Measurements from ENCODE around the gene MSI2.
"Not testable (repeated sequence)": the region's sequence is repeated elsewhere in the genome, so short reads cannot be mapped to it uniquely, and the experiment has no call there.

The MSI2 gene

DNA sequence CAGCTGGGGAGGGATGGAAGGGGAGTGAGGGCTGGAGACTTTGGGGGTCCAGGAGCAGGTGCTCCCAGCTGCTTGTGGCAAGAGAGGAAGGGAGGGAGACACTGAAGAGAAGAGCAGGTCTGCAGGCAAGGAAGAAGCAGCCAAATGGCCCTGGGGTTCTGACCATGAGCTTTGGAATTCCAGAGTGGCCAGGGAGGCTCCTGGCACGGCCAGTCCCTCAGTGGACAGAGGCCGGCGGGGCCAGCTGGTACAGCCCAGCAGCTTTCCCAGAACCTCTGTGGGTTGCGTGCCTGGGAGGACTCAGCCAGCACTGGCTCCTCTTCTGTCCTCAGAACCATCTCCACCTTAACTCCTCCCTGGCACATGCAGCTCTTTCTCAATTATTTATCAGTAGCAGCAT is 233.0 kb downstream of the MSI2 start:
- no peak for DNase-seq

DNA sequence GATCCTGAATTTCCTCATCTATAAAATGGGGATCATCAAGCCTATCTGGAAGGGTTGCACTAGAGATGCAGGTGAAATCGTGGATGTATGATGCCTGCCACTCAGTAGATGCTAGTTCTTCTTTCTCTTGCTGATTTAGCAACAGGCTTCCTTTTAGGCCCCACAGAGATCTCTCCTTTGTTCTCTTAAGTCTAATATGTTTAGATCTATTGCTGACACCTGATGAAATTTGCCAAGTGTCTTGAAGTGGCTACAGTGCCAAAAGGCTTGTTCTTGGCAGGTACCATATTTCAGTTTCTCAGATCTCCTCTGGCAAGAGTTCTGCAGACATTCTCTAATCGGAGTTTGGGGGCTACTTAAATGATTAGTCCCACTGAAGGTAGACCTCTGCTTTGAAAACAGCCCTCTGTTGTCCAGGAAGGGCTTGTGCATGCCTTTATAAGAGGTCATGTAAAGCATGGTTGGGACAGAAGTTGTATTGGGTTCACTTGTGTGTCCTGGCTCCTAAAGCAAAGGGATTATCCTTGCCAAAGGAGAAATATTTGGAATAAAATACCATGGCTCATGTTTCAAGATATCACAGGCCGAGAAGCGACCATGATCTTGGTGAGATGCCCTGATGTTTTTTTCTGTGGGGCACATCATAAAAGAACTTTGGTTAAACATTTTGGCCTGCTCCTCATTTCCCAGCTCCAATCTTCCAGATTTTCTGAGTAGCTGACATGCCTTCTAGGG is 234.0 kb downstream of the MSI2 start:
- DNase-seq: no peak

GRCh38 chr17:57490890-57491289 is 234.6 kb downstream of the MSI2 start:
- no peak for DNase-seq

DNA sequence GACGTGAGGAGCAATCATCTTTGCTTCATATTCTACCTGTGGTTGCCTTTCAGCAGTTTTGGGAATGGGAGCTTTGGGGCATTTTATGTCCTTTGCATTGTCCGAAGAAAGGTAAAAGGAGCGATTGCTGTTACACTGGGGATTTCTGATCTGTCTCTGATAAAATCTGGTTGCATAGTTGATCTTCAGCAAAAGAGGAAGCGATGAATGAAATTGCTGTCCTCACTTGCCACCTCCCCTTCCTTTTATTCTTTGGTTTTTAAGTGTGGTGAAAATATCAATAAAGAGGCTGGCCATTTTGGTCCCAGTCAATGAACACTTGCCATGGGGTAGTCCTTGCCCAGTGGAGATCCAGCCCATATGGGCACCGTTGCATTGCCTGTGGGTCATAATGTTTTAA is 236.8 kb downstream of the MSI2 start:
- no peak for DNase-seq

GRCh38 chr17:57493625-57494024 is 237.3 kb downstream of the MSI2 start:
- DNase-seq: no peak

DNA sequence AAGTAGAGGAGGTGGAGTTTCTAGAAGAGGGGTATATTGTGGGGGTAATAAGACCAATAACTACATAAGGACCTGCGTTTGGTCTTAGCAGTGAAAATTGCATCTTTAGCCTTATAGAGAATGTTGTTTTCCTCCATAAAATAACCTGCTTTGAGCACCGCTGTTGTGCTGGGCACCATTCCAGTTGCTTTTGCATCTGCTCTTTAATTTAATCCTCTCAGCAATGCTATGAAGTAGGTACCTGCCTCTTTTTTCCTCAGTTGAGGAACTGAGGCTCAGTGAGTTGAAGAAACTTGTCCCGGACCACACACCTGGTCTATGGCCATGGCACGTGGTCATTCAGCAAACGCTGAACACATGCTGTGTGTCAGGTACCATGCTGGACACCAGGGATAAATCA is 238.1 kb downstream of the MSI2 start:
- no peak for DNase-seq

DNA sequence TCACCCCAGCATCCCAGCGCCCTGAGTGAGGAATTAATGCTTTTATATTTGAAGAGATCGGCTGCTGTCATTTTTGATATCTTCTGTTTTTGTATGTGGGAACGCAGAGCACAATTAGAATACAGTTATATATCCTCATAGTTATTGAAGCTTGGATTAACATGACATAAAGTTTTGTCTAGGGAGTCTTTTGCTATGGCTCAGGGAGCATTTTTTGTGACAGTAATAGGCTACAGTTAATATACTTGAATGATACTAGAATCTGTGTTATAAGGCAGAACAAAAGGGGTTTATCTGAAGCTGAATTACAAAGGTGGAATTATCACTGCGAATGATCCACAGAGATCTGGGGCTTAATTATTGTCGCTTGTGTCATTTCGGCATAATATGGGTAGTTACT is 239.4 kb downstream of the MSI2 start:
- no peak for DNase-seq

DNA sequence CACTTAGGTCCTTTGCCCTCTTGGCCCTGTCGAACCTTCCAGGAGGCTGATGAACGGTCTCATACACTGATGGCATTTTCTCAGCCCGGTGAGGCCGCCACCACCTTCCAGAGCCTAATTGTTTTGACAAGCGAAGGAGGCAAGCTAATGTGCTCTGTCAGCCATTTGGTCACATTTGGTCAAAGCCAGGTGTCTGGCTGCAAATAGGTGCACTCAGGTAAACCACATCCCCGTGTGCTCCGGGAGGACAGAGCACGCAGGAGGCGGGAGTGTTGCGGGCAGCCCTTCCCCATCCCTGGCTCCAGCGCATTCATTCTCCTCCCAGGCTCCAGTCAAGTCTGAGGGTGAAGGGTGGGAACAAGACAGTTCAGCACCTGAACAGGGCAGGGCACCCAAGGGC is 240.1 kb downstream of the MSI2 start:
- DNase-seq: no peak

DNA sequence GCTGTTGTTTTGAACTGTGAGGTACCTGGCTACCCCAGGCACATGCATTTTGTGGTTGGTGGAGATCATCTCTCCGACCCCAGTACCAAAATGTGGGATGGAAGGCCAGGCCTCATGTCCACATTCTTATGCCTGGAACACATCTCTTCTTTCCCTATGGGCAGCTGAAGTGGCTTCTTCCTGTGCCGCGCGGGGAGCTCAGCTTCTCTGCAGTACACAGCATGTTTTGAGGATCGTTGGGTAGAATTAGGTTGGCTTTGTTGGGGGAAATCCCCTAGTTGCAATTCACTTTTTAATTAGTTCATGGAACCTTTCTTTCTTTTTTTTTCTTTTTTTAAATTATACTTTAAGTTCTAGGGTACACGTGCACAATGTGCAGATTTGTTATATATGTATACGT is 242.1 kb downstream of the MSI2 start:
- no peak for DNase-seq

GRCh38 chr17:57499221-57499620 is 242.9 kb downstream of the MSI2 start:
- DNase-seq: not testable (repeated sequence)

GRCh38 chr17:57499648-57500049 is 243.3 kb downstream of the MSI2 start:
- DNase-seq: no peak

DNA sequence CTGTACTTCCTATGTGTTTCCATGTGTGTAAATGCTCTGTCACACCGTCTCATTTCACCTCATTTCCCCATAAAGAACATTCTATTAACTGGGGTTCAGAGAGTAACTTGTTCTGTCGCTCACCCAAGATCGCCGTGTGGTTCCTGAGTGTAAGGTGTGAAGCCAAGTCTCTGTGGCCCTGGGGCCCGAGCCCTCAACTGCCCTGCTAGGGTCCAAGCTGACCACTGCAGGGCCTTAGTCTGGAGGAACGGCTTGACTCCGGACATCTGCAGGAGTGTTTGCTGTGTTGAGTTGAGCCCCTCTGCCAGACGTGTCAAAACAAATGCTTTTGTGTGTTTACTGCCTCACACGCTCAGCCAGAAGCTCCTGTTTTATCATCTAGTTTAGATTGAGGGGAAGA is 244.7 kb downstream of the MSI2 start:
- no peak for DNase-seq

GRCh38 chr17:57502022-57502421 is 245.7 kb downstream of the MSI2 start:
- DNase-seq: no peak

DNA sequence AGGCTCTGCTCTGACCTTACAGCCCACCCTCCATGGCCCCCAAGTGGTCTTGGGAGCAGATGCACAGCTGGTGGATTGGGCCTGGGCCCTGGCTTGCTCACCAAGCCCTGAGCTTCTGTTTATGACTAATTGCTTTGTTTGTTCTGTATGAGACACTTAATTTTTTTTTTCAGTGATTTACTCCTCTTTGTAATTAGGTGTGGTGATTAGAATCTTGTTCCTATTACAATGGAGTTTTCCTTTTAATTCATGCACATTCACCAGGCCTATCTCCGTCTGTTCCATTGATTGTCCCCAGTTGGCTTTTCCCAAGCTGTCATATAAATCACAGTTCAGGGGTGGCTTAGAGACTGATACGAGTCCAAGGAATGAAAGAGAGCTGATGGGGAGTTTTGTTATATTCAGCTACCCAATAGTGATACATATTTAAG is 246.5 kb downstream of the MSI2 start:
- no peak for DNase-seq

GRCh38 chr17:57504208-57504607 is 247.9 kb downstream of the MSI2 start:
- no peak for DNase-seq

- no peak for DNase-seq
Measured at GRCh38 chr17:57505841-57506773, 249.8 kb downstream of the MSI2 start.

- DNase-seq: no peak
Measured at GRCh38 chr17:57506774-57507127, 250.4 kb downstream of the MSI2 start.

DNA sequence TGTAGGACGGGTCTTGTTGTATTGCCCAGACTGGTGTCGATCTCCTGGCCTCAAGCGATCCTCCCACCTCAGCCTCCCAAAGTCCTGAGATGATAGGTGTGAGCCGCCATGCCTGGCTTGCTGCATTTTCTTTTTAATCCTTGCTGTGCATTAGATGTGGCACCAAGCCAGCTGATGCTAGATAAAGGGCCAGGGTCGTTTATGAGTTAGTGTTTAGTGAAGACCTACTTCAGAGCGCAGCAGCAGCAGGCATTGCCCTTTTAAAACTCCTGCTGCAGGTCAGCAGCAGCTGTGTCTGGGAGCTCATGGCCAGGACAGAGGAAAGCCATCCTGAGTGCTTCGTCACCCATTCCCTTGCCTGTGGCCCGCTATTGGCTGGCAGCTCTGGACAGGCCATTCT is 251.5 kb downstream of the MSI2 start:
- DNase-seq: no peak

- no peak for DNase-seq
Measured at GRCh38 chr17:57508671-57509070, 252.3 kb downstream of the MSI2 start.

DNA sequence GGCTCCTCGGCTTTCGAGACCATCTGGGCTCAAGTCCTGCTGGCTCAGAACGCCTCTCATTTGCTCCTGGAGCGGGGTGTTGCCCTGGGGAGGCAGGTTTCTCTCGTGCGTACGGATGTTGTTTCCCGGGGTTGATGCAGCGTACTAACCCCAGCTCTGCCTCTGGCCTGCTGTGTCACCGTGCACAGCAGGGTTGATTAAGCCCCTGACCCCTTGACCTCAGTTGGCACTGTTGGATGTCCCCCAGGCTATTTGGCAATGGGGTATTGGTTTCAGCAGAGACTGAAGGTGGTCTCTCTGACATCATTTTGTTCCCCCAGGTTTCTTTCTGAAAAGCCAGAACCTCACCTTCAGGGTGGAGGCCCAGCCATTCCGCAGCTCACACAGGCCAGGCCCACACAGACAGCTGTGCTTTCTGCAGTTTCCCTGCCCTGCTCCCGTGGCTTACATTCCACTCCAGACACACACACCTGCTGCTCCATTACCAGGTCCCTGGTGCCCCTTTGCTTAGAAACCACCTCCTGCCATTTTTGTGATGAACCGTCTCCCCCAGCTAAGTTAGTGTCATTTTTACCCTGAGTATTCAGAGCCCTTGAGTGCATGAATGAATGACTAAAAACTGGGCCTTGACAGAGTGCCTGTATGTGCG is 255.3 kb downstream of the MSI2 start:
- no peak for DNase-seq

DNA sequence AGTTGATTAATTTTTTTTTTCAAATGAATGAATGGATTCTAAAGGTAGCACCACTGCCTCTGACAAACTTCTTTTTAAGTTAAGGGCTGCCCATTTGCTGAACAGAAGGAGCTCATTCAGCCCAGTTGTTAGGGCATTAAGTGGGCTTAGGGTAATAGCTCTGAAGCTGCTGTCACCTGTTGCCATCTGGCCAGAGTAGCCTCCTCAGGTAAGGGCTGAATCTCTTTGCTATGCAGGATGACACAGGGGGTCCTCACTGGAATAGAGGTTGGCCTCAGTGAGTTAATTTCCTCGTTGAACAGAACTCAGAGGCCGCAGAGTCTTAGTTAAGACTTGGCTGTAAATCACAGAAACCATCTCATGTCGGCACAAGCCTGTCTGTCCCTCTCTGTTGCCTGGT is 255.9 kb downstream of the MSI2 start:
- no peak for DNase-seq

GRCh38 chr17:57512691-57513090 is 256.4 kb downstream of the MSI2 start:
- no peak for DNase-seq

DNA sequence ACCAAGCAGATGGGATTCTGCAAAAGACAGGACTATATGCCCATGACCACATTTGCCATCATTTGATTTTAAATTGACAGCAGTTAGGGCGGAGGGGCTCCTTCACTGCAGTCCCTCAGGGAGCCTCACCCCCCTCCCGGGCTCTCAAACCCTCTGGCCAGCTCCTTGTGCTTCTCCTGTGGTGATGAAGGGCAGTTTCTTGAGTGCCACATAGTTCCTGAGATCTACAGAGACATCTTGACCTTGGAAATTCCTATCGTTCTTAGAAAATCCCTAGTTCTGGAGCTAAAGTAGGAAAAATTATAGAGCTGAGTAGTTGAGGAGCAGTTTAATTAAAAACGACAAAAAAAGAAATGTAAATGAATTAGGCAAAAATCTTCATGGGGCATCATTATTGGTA is 257.2 kb downstream of the MSI2 start:
- DNase-seq: no peak

DNA sequence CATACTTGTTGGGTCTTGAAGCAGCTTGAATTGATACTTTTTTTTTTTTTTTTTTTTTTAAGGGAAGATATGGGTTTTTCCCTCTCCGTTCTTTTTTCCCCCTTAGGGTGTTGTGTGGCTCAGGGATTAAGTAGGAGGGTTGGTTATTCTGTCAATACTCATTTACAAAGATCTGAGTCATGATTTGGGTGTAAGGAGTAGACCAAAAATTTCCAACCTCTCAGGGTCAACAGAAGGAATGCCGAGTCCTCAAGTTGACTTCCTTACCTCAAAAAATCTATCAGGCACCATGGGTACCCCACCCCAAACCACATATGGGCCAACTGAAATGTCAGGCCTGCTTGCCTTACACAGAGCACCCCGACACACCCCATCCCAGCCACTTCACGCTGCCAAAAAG is 258.3 kb downstream of the MSI2 start:
- no peak for DNase-seq

Data from stimulated activated CD4-positive, alpha-beta T cell treated with anti-CD3 and anti-CD28 coated beads, Interleukin-4, amount 100 ng/mL, for 1 hour (primary cell).